ENCODE data around the gene MAP2.

The MAP2 gene

GRCh38 chr2:209771474-209772289 is 347.8 kb downstream of the MAP2 start, which contains the start of gene UNC80:
Gene UNC80, plus strand, starts transcription at chr2:209771832. Its CDS starts 241 bp downstream, at chr2:209772073.
- peak; percentile 73 for DNase-seq (ENCODE audit: low read depth, low spot score)
- in situ Hi-C loops (cut with HindIII; ENCODE audit: low sequenced_read_pairs), result no loop called here
- peak within 1 kb of the TSS; percentile 37 for H3K4me3 ChIP-seq (ENCODE audit: low read depth, low read length)
- no peak for TF ChIP-seq CTCF (IDR thresholded peaks at IDR 0.05; ENCODE audit: low read depth, low read length)

GRCh38 chr2:209772290-209772685 is 348.4 kb downstream of the MAP2 start:
- DNase-seq (ENCODE audit: low read depth, low spot score), result no peak
- in situ Hi-C loops (cut with HindIII; ENCODE audit: low sequenced_read_pairs), result no loop called here
- no peak for TF ChIP-seq CTCF (IDR thresholded peaks at IDR 0.05; ENCODE audit: low read depth, low read length)
- H3K4me3 ChIP-seq (ENCODE audit: low read depth, low read length), result peak overlapping the region; percentile 37

GRCh38 chr2:209773377-209773776 is 349.5 kb downstream of the MAP2 start:
- in situ Hi-C loops (cut with HindIII; ENCODE audit: low sequenced_read_pairs), result no loop called here
- no peak for TF ChIP-seq CTCF (IDR thresholded peaks at IDR 0.05; ENCODE audit: low read depth, low read length)
- H3K4me3 ChIP-seq (ENCODE audit: low read depth, low read length), result no peak overlapping the region
- no peak for DNase-seq (ENCODE audit: low read depth, low spot score)

Measured in astrocyte of the spinal cord (primary cell).